Mesothelial cell of epicardium (in vitro differentiated cells): Measurements from ENCODE around the gene USP38. TPM values are rescaled to one million over a fixed set of nuclear protein-coding genes. Genes with fewer than 3 reads are reported as not detected.
"Not testable (repeated sequence)": the region's sequence is repeated elsewhere in the genome, so short reads cannot be mapped to it uniquely, and the experiment has no call there.

ENCODE experiments used
- DNase-seq, 2 experiments: peaks; one replicate each; pipeline ENCODE4 v3.0.0; 2021; ENCODE audit warnings: low spot score in 2 of 2; ENCODE audit not compliant: unreplicated experiment in 2 of 2
- H3K27ac Mint-ChIP-seq: 2 replicates; pipeline ENCODE4 v1.8.0; 2021; ENCODE audit warnings: mixed read lengths
- H3K27me3 Mint-ChIP-seq: 2 replicates; pipeline ENCODE4 v1.8.0; 2021; ENCODE audit warnings: low read depth, mixed read lengths
- H3K36me3 Mint-ChIP-seq: 2 replicates; pipeline ENCODE4 v1.8.0; 2021; ENCODE audit warnings: mixed read lengths
- H3K4me1 Mint-ChIP-seq: 2 replicates; pipeline ENCODE4 v1.8.0; 2021; ENCODE audit warnings: mixed read lengths
- H3K4me3 Mint-ChIP-seq: 2 replicates; pipeline ENCODE4 v1.8.0; 2021; ENCODE audit warnings: mild to moderate bottlenecking, moderate library complexity, mixed read lengths
- H3K9me3 Mint-ChIP-seq: 2 replicates; pipeline ENCODE4 v1.8.0; 2021; ENCODE audit warnings: mixed read lengths
- total RNA-seq: library from RNA; stranded (reverse); gene quantifications from 3 replicates; pipeline ENCODE4 v1.2.1, GENCODE V29; 2021
- TF ChIP-seq, protein P1 (sequence below): fragments of 200-600 bp; sonication (generic); IDR thresholded peaks from one replicate; pipeline ENCODE4 v1.5.0; 2021; ENCODE audit warnings: antibody characterized with exemption; ENCODE audit not compliant: unreplicated experiment

USP38 gene
- total RNA-seq, 1 donor from 2014 or later = 21.1 TPM

DNA sequence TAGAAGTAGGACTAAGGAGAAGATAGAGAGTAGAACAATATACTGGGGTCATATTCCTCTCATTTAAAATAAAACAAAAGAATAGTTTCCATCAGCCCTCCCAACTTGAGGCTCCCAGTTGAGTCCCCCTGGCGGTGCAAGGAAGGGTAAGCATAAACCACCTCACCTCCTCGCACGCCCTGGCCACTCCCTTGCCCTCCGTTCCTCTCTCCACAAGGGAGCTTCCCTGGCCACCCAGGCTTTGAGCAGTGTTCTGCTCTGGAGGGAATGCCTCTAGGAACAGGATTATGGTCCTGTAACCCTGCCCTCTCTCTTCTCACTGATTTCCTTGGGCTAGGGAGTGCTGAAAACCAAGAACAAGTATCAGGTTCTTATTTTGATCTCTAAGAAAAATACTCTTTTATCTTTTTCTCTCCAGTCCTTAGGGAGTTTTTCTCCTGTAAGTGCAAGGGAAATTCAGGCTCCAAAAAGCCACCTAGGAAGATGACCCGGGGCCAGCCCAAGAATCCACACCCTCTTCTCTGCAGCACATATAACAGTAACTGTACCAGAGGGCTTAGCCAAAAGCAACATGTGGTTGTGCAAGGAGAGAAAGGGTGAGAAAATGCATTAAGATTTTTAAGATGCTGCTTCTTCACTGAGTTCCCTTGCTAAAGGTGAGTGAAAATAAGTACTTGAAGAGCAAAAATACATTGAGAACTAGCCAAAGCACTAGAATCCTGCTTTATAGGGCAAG is 69.9 kb downstream of the USP38 start:
- TF ChIP-seq, protein P1, sequence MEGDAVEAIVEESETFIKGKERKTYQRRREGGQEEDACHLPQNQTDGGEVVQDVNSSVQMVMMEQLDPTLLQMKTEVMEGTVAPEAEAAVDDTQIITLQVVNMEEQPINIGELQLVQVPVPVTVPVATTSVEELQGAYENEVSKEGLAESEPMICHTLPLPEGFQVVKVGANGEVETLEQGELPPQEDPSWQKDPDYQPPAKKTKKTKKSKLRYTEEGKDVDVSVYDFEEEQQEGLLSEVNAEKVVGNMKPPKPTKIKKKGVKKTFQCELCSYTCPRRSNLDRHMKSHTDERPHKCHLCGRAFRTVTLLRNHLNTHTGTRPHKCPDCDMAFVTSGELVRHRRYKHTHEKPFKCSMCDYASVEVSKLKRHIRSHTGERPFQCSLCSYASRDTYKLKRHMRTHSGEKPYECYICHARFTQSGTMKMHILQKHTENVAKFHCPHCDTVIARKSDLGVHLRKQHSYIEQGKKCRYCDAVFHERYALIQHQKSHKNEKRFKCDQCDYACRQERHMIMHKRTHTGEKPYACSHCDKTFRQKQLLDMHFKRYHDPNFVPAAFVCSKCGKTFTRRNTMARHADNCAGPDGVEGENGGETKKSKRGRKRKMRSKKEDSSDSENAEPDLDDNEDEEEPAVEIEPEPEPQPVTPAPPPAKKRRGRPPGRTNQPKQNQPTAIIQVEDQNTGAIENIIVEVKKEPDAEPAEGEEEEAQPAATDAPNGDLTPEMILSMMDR = no peak
- no peaks in the 10 kb centered on the region for H3K27me3 Mint-ChIP-seq

DNA sequence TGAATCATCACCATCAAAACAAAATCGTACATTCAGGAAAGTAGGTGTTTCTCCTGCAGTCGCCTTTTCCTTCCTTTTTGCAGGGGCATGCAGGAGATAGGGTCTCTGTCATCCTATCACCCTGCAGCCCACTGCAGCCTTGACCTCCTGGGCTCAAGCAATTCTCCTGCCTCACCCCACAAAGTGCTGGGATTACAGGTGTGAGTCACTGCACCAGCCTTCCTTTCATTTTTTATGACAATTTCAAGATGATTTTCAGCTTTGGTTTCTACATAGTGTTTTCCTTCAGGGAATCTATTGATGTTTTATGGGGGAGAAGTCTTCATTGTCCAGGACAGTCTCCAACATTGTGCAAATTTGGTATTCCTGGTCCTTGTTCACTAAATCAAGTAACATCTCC is 71.7 kb downstream of the USP38 start:
- no peaks in the 10 kb centered on the region for H3K4me1 Mint-ChIP-seq
- no peak overlapping the region for H3K27ac Mint-ChIP-seq
- DNase-seq = no peak
- TF ChIP-seq, protein P1 = no peak
- H3K36me3 Mint-ChIP-seq = no peaks in the 10 kb centered on the region
- H3K4me3 Mint-ChIP-seq = no peak overlapping the region
- no peaks in the 10 kb centered on the region for H3K27me3 Mint-ChIP-seq
- no peaks in the 10 kb centered on the region for H3K9me3 Mint-ChIP-seq

More for the DNA sequence above, 69.9 kb downstream of the USP38 start:
- Mint-ChIP-seq H3K36me3 (no peaks in the 10 kb centered on the region), H3K4me1 (no peaks in the 10 kb centered on the region), H3K27ac (no peak overlapping the region), H3K9me3 (no peaks in the 10 kb centered on the region), H3K4me3 (no peak overlapping the region)
- no peak for DNase-seq

DNA sequence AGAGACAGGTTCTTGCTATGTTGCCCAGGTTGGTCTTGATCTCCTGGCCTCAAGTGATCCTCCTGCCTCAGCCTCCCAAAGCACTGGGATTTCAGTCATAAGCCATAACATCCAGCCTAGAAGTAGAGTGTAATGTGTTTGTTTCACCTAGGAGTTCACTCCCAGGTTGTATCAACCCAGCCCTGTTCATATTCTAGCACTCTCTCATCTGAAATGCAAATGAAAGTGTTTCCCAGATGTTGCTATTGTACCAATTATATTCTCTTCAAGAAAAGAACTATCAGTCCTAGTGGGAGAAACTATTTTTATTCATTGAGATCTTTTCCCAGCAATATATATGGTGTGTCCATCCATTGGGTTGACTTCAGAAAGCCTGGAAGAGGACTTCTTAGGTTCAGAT is 72.6 kb downstream of the USP38 start:
- TF ChIP-seq, protein P1 = no peak
- no peaks in the 10 kb centered on the region for H3K4me1 Mint-ChIP-seq
- no peak for DNase-seq

DNA sequence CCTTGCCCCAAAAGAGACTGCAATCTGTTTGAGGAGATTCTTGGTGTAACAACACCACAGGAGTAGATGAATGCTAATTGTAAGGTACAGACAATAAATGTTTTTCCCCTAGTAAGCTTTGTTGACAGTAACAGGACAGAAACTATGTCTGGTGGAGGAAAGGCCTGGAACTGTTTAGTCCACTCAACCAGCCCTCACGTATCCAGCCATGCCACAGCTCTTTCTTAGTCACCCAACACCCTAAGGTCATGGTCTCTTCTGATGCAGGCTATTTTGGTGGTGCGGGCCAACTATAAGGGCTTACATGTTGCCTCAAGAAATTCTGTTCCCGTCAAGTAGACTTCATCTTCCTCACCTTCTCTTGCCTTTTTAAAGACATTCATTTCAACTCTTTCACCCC is 76.0 kb downstream of the USP38 start:
- Mint-ChIP-seq H3K4me1 (peaks cover 4% of the 10 kb centered on the region), H3K9me3 (peaks cover 9% of the 10 kb centered on the region)

More for the DNA sequence above, 72.6 kb downstream of the USP38 start:
- Mint-ChIP-seq H3K27me3 (no peaks in the 10 kb centered on the region), H3K4me3 (no peak overlapping the region), H3K36me3 (no peaks in the 10 kb centered on the region), H3K27ac (no peak overlapping the region), H3K9me3 (no peaks in the 10 kb centered on the region)

DNA sequence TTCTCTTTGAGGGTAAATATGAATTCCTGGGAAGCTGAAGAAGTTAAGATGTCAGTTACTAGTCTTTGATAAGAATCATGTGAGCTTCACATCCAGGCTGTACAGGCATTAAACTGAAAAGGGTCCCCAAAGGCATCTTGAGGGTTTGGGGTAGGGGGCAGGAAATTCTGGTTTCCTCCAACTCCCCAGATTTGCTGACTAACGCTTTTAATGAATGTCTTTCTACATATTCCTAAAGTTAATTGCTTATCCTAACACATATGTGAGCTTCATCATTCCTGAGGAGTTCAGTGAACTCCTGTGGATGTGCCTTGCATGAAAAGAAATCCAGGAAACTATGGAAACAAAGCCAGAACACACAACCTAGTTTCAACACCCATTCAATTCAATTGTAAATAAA is 78.1 kb downstream of the USP38 start:
- TF ChIP-seq, protein P1 = no peak
- no peaks in the 10 kb centered on the region for H3K36me3 Mint-ChIP-seq
- H3K4me1 Mint-ChIP-seq = peaks cover 4% of the 10 kb centered on the region
- no peaks in the 10 kb centered on the region for H3K27me3 Mint-ChIP-seq
- no peak for DNase-seq
- peaks cover 20% of the 10 kb centered on the region for H3K9me3 Mint-ChIP-seq
- no peak overlapping the region for H3K4me3 Mint-ChIP-seq
- no peak overlapping the region for H3K27ac Mint-ChIP-seq

More for the DNA sequence above, 76.0 kb downstream of the USP38 start:
- DNase-seq = no peak
- Mint-ChIP-seq H3K4me3 (no peak overlapping the region), H3K36me3 (no peaks in the 10 kb centered on the region), H3K27me3 (no peaks in the 10 kb centered on the region), H3K27ac (no peak overlapping the region)
- TF ChIP-seq, protein P1 = no peak

DNA sequence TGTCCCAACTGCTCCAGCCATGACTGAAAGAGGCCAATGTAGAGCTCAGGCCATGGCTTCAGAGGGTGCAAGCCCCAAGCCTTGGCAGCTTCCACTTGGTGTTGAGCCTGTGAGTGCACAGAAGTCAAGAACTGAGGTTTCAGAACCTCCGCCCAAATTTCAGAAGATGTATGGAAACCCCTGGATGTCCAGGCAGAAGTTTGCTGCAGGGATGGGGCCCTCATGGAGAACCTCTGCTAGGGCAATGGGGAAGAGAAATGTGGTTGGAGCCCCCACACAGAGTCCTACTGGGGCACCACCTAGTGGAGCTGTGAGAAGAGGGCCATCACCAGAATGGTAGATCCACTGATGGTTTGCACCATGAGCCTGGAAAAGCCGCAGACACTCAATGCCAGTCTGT is 83.0 kb downstream of the USP38 start:
- not testable (repeated sequence) for H3K4me3 Mint-ChIP-seq, DNase-seq, H3K27ac Mint-ChIP-seq, H3K4me1 Mint-ChIP-seq, H3K27me3 Mint-ChIP-seq, H3K36me3 Mint-ChIP-seq
- H3K9me3 Mint-ChIP-seq = peaks cover 28% of the 10 kb centered on the region
